Colonic mucosa (tissue), 4 donors: ENCODE results near the gene FRMD1. TPM values are rescaled to one million over a fixed set of nuclear protein-coding genes. Genes with fewer than 3 reads are reported as not detected.

Source experiments
- DNase-seq: peaks from one replicate; pipeline ENCODE4 v3.0.0-alpha.2; 2020
- H3K27ac ChIP-seq: fragments of 200-600 bp; one replicate; pipeline ENCODE4 v1.8.0; 2021
- H3K27me3 ChIP-seq: fragments of 200-600 bp; one replicate; pipeline ENCODE4 v1.8.0; 2021
- H3K36me3 ChIP-seq: fragments of 200-600 bp; one replicate; pipeline ENCODE4 v1.8.0; 2021
- H3K4me1 ChIP-seq: fragments of 200-600 bp; one replicate; pipeline ENCODE4 v1.8.0; 2021; ENCODE audit warnings: mild to moderate bottlenecking
- H3K4me3 ChIP-seq: fragments of 200-600 bp; one replicate; pipeline ENCODE4 v1.8.0; 2021
- H3K9ac ChIP-seq, 2 donors: one replicate each; pipeline ENCODE4 v1.7.0; 2013; ENCODE audit warnings: control low read depth in 2 of 2, low read depth in 2 of 2, low read length in 2 of 2
- H3K9me3 ChIP-seq: fragments of 200-600 bp; one replicate; pipeline ENCODE4 v1.8.0; 2021
- CTCF ChIP-seq: fragments of 200-600 bp; IDR thresholded peaks from one replicate; pipeline ENCODE4 v1.8.0; 2022; ENCODE audit warnings: antibody characterized with exemption, mild to moderate bottlenecking
- intact Hi-C: fragments of 100-400 bp; cut with DNase I; formaldehyde crosslinking; loops from one replicate; pipeline ENCODE4 v1.14.1; 2022
- total RNA-seq, 2 donors: library from RNA; stranded (reverse); fragmentation: NEBNext Ultra II Directional in 1 of 2; extraction: Animal tissue kit (Norgen Biotek cat#: 25700) in 1 of 2; gene quantifications; one replicate each; pipeline ENCODE4 v1.2.1, GENCODE V29; 2021
- donor health status: healthy.
- donor health status: DM: no; HTN: no; CAD: no.
- donor health status: DM: no; HTN: no; CAD: no.

FRMD1 gene
- total RNA-seq, 2 donors from 2014 or later = 2.3 to 21.0 TPM

GRCh38 chr6:168050225-168050880, 28.7 kb downstream of the FRMD1 start:
- Histone ChIP-seq H3K9me3 (no peaks in the 10 kb centered on the region), H3K36me3 (no peaks in the 10 kb centered on the region), H3K27ac (no peak overlapping the region), H3K9ac (no peak overlapping the region), H3K4me1 (no peaks in the 10 kb centered on the region), H3K27me3 (no peaks in the 10 kb centered on the region), H3K4me3 (no peak overlapping the region)
- intact Hi-C loops = loop anchor here (5.0 kb wide), 1 partner anchor 138 kb away; no protein-coding TSS in a partner anchor
- no peak for DNase-seq
- TF ChIP-seq CTCF = no peak

DNA sequence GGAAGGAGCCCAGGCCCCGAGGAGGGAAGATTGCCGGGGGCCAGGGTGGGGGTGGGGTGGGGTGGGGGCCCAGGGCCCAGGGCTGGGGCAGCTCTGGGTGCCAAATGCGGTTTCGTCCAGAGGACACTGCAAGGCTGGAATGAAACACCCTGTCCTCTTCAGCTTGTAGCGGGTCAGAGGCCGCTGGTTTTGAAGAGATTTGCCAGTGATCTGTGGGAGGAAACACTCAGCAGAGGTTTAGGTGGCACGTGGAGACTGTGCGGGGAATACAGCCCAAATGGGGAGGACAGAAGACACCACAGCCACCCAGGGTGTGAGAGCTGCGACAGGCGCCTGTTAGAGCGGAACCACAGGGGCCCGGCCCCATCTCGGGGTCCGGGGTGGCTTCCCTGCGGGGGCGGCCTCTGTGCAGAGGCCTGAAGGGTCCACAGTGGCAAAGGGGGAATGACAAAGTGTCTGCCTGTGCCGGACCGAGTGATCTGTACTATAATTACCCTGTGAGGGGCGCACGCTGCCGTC, 29.2 kb downstream of the FRMD1 start:
- no peak for TF ChIP-seq CTCF
- no peak overlapping the region for H3K27ac ChIP-seq
- DNase-seq = no peak
- H3K4me3 ChIP-seq = no peak overlapping the region
- H3K27me3 ChIP-seq = no peaks in the 10 kb centered on the region
- intact Hi-C loops = loop anchor here (5.0 kb wide), 1 partner anchor 137 kb away; no protein-coding TSS in a partner anchor
- no peaks in the 10 kb centered on the region for H3K9me3 ChIP-seq
- H3K36me3 ChIP-seq = no peaks in the 10 kb centered on the region
- no peak overlapping the region for H3K9ac ChIP-seq
- H3K4me1 ChIP-seq = no peaks in the 10 kb centered on the region

DNA sequence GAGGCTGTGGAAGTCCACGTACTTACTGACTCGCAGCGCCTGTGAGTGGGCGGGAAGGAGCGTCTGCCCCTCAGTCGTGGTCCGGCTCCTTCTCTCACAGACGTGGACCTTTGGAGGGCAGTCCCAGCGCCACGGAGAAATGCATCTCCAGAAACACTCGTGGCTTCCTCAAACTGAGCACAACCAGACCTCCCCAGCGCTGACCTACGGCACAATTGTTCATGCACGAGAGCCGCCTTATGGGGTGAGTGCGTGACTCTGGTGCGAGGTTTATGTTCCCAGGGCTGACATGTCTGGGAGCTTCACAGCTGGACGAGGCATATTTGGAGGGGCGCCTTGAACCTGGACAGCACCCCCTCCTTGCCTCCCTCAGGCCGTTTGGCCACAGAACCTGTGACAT, 29.7 kb downstream of the FRMD1 start:
- Histone ChIP-seq H3K4me1 (no peaks in the 10 kb centered on the region), H3K36me3 (no peaks in the 10 kb centered on the region), H3K9me3 (no peaks in the 10 kb centered on the region), H3K4me3 (no peak overlapping the region), H3K27me3 (no peaks in the 10 kb centered on the region), H3K27ac (no peak overlapping the region), H3K9ac (no peak overlapping the region)
- intact Hi-C loops = no loop called here
- TF ChIP-seq CTCF = no peak
- DNase-seq = no peak

DNA sequence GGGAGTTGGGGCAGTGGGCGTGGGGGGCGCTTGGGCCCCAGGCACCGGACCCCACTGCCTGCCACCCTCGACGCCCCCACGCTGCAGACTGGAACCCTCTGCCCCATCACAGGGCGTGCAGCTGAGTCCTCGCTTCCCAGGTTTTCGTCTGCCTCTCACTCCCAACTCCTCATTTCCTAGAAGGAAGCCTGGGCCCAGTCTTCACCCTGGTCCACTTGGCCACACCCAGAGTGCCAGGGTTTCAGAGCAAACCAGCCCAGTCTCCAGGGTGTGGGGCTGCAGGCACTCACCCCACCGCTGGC, 30.3 kb downstream of the FRMD1 start:
- Histone ChIP-seq H3K36me3 (no peaks in the 10 kb centered on the region), H3K27ac (no peak overlapping the region)

GRCh38 chr6:168047841-168048723, 30.9 kb downstream of the FRMD1 start:
- H3K9ac ChIP-seq = no peak overlapping the region
- no peaks in the 10 kb centered on the region for H3K4me1 ChIP-seq
- TF ChIP-seq CTCF = no peak
- intact Hi-C loops = no loop called here
- H3K27ac ChIP-seq = no peak overlapping the region
- H3K36me3 ChIP-seq = no peaks in the 10 kb centered on the region
- no peak overlapping the region for H3K4me3 ChIP-seq
- H3K27me3 ChIP-seq = no peaks in the 10 kb centered on the region
- no peaks in the 10 kb centered on the region for H3K9me3 ChIP-seq
- DNase-seq = no peak

More for the DNA sequence above, 30.3 kb downstream of the FRMD1 start:
- no peak for TF ChIP-seq CTCF
- no peaks in the 10 kb centered on the region for H3K4me1 ChIP-seq
- no peak for DNase-seq
- H3K27me3 ChIP-seq = no peaks in the 10 kb centered on the region
- H3K4me3 ChIP-seq = no peak overlapping the region
- intact Hi-C loops = no loop called here
- no peaks in the 10 kb centered on the region for H3K9me3 ChIP-seq
- H3K9ac ChIP-seq = no peak overlapping the region
